Gastroesophageal sphincter (tissue), 4 donors: Measurements from ENCODE around the gene SGSH. TPM values are rescaled to one million over a fixed set of nuclear protein-coding genes. Genes with fewer than 3 reads are reported as not detected.

Experiments used
- ATAC-seq: fragments of 150-250 bp; one replicate; pipeline ENCODE4 v1.9.1; 2016; ENCODE audit warnings: mild to moderate bottlenecking, moderate library complexity
- H3K27ac ChIP-seq, 4 donors: fragments of 200-600 bp; sonication (generic) in 3 of 4; 1 replicate in 3 of 4; 2 replicates in 1 of 4; pipeline ENCODE4 v1.5.1; 2016 to 2019
- H3K27me3 ChIP-seq: fragments of 200-600 bp; sonication (generic); one replicate; pipeline ENCODE4 v1.5.1; 2019
- H3K36me3 ChIP-seq, 2 donors: fragments of 200-600 bp; sonication (generic); one replicate each; pipeline ENCODE4 v1.5.1; 2019; ENCODE audit warnings: control low read depth in 1 of 2
- H3K4me1 ChIP-seq, 3 donors: fragments of 200-600 bp; sonication (generic); 1 replicate in 2 of 3; 2 replicates in 1 of 3; pipeline ENCODE4 v1.5.1; 2016 to 2019; ENCODE audit warnings: control low read depth in 2 of 3
- H3K4me3 ChIP-seq, 2 donors: fragments of 200-600 bp; sonication (generic); one replicate each; pipeline ENCODE4 v1.5.1; 2019; ENCODE audit warnings: mild to moderate bottlenecking in 1 of 2, moderate library complexity in 1 of 2
- H3K9me3 ChIP-seq, 3 donors: fragments of 200-600 bp; sonication (generic); one replicate each; pipeline ENCODE4 v1.5.1; 2017 to 2019; ENCODE audit warnings: control low read depth in 2 of 3
- EP300 ChIP-seq: sonication (generic); formaldehyde crosslinking; IDR thresholded peaks from one replicate; pipeline ENCODE4 v1.6.1; 2017; ENCODE audit warnings: antibody characterized with exemption, mild to moderate bottlenecking
- POLR2A ChIP-seq, 2 donors: fragments of 450-650 bp; IDR thresholded peaks; one replicate each; pipeline ENCODE4 v1.6.1; 2017; ENCODE audit warnings: antibody characterized with exemption in 2 of 2, mild to moderate bottlenecking in 2 of 2, moderate library complexity in 1 of 2
- POLR2AphosphoS5 ChIP-seq: sonication (generic); formaldehyde crosslinking; IDR thresholded peaks from one replicate; pipeline ENCODE4 v1.6.1; 2017; ENCODE audit warnings: antibody characterized with exemption
- WGBS, 2 donors: methylation state at CpG; one replicate each; pipeline ENCODE4 v1.1.5; 2018; ENCODE audit warnings: low coverage in 1 of 2; 5-methylcytosine and 5-hydroxymethylcytosine counted together
- total RNA-seq, 4 donors: library from RNA; depleted of rRNA; stranded (reverse); fragments of >200 nt; gene quantifications; one replicate each; pipeline ENCODE4 v1.1.0, GENCODE V29; 2016
- TF ChIP-seq, protein P1 (sequence below), 4 experiments: fragments of 200-600 bp in 2 of 4; fragments of 450-650 bp in 2 of 4; sonication (generic) in 1 of 4; IDR thresholded peaks; one replicate each; pipeline ENCODE4 v1.5.1; 2017 to 2019; ENCODE audit warnings: antibody characterized with exemption in 4 of 4, mild to moderate bottlenecking in 2 of 4, moderate library complexity in 2 of 4

SGSH gene
- total RNA-seq, 4 donors from 2014 or later: 16.8 to 39.2 (median 18.2) TPM

DNA sequence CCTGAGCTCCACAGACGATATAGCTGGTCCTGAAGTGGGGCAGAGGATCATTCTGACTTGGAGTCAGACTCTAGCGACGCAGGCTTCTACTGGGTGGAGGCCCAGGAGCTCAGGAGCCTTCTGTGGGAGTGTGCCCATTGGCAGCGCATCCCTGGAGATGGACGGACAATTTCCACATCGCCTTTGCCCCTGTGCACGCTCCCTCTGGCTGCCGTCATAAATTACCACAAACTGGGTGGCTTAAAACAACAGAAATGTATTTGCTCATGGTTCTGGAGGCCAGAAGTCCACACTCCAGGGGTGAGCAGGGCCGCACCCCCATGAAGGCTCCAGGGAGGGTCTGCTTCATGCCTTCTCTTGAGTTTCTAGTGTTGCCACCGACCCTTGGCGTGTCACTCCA, 43.4 kb downstream of the SGSH start:
- no peak for ATAC-seq
- Histone ChIP-seq H3K27me3 (peaks cover 29% of the 10 kb centered on the region), H3K36me3 (no peaks in the 10 kb centered on the region), H3K9me3 (no peaks in the 10 kb centered on the region), H3K4me3 (no peak overlapping the region), H3K27ac (no peak overlapping the region), H3K4me1 (no peaks in the 10 kb centered on the region)
- no peak for TF ChIP-seq POLR2AphosphoS5
- TF ChIP-seq POLR2A (IDR thresholded peaks at IDR 0.05): no peak
- TF ChIP-seq, protein P1, sequence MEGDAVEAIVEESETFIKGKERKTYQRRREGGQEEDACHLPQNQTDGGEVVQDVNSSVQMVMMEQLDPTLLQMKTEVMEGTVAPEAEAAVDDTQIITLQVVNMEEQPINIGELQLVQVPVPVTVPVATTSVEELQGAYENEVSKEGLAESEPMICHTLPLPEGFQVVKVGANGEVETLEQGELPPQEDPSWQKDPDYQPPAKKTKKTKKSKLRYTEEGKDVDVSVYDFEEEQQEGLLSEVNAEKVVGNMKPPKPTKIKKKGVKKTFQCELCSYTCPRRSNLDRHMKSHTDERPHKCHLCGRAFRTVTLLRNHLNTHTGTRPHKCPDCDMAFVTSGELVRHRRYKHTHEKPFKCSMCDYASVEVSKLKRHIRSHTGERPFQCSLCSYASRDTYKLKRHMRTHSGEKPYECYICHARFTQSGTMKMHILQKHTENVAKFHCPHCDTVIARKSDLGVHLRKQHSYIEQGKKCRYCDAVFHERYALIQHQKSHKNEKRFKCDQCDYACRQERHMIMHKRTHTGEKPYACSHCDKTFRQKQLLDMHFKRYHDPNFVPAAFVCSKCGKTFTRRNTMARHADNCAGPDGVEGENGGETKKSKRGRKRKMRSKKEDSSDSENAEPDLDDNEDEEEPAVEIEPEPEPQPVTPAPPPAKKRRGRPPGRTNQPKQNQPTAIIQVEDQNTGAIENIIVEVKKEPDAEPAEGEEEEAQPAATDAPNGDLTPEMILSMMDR (IDR thresholded peaks at IDR 0.05): no peak
- TF ChIP-seq EP300: no peak
- WGBS, 2 donors: 93 to 100% methylated on average over 2 to 3 of the region's 11 CpGs

DNA sequence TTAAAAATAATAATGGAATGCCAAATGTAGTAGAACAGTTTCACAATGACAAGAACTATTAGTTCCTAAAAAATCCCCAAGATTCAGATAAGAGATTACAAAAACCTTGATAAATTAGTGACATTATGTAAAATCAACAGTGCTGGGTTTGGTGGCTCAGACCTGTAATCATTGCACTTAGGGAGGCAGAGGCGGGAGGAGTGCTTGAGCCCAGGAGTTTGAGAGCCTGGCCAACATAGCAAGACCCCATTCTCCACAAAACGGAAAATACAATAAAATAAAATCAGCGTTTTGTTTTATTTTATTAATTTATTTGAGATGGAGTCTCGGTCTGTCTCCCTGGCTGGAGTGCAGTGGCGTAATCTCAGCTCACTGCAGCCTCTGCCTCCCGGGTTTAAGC, 46.2 kb downstream of the SGSH start:
- 89 to 94% methylated on average over 3 to 6 of the region's 6 CpGs for WGBS, 2 donors
- no peak for ATAC-seq
- no peaks in the 10 kb centered on the region for H3K4me1 ChIP-seq
- H3K4me3 ChIP-seq: no peak overlapping the region
- H3K27ac ChIP-seq: no peak overlapping the region
- TF ChIP-seq, protein P1 (IDR thresholded peaks at IDR 0.05): no peak
- TF ChIP-seq EP300: no peak
- no peak for TF ChIP-seq POLR2AphosphoS5
- no peak for TF ChIP-seq POLR2A (IDR thresholded peaks at IDR 0.05)
- no peaks in the 10 kb centered on the region for H3K36me3 ChIP-seq
- peaks cover 18% of the 10 kb centered on the region for H3K27me3 ChIP-seq
- no peaks in the 10 kb centered on the region for H3K9me3 ChIP-seq

DNA sequence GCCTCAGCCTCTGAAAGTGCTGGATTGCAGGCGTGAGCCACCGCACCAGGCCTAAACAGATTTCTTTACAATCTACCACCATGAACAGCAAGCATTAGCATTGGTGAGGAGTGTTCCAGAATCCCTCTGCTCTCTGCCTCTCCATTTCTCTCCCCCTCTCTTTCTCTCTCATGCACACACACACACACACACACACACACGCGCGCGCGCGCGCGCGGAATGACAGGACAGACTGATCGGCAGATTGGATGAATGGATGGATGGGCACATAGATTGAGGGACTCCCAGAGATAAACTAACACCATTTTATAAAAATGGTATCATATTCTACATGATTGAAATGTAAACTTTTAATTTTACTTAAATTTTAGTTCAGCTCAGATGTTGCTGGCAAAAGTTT, 47.0 kb downstream of the SGSH start:
- H3K27ac ChIP-seq: no peak overlapping the region
- no peaks in the 10 kb centered on the region for H3K4me1 ChIP-seq
- WGBS, 2 donors: 82 to 84% methylated on average over 10 to 12 of the region's 12 CpGs
- ATAC-seq: no peak
- no peaks in the 10 kb centered on the region for H3K9me3 ChIP-seq
- peaks cover 13% of the 10 kb centered on the region for H3K27me3 ChIP-seq
- no peaks in the 10 kb centered on the region for H3K36me3 ChIP-seq
- no peak overlapping the region for H3K4me3 ChIP-seq
- TF ChIP-seq POLR2AphosphoS5 (no peak), EP300 (no peak), POLR2A (IDR thresholded peaks at IDR 0.05) (no peak)
- TF ChIP-seq, protein P1 (IDR thresholded peaks at IDR 0.05): no peak

DNA sequence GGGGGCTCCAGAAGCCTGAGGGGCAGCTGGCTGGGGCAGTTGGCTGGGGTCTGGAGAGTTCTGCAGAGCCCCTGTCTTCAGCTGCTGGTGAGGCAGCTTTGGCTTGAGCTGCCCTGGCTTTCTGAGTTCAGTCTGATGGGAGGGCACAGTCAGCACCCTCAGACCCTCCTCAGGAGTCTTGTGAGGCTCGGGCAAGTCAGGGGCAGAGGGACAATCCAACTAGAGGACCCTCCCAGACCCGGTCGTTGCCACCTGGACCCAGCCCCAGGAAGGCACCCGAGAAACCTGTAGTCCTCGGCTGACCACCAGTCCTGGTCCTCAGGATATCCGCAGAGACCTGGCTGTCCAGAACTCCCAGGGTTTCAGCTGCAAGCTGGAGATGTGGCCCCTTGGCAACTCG, 48.5 kb downstream of the SGSH start:
- TF ChIP-seq EP300: no peak
- TF ChIP-seq POLR2AphosphoS5: no peak
- TF ChIP-seq POLR2A (IDR thresholded peaks at IDR 0.05): no peak
- TF ChIP-seq, protein P1 (IDR thresholded peaks at IDR 0.05): no peak
- H3K27me3 ChIP-seq: peaks cover 15% of the 10 kb centered on the region
- no peak overlapping the region for H3K27ac ChIP-seq
- H3K36me3 ChIP-seq: no peaks in the 10 kb centered on the region
- H3K9me3 ChIP-seq: no peaks in the 10 kb centered on the region
- no peak overlapping the region for H3K4me3 ChIP-seq
- no peak for ATAC-seq
- H3K4me1 ChIP-seq: no peaks in the 10 kb centered on the region
- WGBS, 2 donors: 33% methylated on average over 1 of the region's 7 CpGs; no CpG with 5 or more reads in 1 of the 2 donors

DNA sequence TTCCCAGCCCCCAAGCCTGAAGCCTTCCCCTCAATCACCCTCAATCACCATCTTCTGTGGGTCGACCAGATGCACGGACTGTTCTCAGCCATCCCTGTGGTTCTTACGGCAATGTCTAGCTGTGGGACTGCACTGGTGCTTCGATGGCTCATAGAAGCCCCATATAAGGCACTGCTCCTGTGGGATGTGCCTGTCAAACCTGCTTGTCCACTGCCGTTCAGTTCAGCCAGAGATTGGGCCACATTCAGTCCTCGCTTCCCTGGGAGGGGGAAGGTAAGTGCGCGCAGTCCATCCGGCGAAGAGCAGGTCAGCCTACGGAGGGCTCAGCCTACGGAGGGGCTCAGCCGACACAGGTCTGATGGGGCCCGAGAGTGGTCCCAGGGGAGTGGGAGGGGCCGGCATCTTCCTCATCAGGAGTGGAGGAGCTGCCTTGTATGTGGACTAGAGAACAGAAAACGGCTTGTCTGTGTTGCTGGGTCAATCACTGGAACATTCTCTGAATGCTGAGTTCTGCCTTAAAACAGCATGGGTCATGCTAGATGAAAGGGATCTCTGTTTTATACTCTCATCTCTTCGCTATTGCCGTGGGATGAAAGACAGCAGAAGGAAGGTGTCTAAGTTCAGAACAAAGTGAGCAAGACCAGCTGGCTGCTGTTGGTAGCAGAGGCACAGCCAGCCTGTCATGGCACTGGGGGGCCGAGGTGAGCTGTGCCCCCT, 50.2 kb downstream of the SGSH start, which contains the start of gene CARD14:
CARD14 (plus strand) TSS at position 247 of the 717 bp plus-strand sequence. CDS start 11,409 bp downstream, outside the sequence.
- WGBS, 2 donors: 63 to 72% methylated on average over 7 to 8 of the region's 19 CpGs
- H3K9me3 ChIP-seq: no peaks in the 10 kb centered on the region
- no peak for TF ChIP-seq POLR2A (IDR thresholded peaks at IDR 0.05)
- TF ChIP-seq, protein P1 (IDR thresholded peaks at IDR 0.05): no peak
- ATAC-seq: no peak
- no peak within 1 kb of the TSS for H3K4me3 ChIP-seq
- no peaks in the 10 kb centered on the region for H3K4me1 ChIP-seq
- H3K27ac ChIP-seq: no peak within 1 kb of the TSS
- no peaks in the 10 kb centered on the region for H3K36me3 ChIP-seq
- peaks cover 15% of the 10 kb centered on the region for H3K27me3 ChIP-seq
